Psoas muscle (tissue), 8 donors: Measurements from ENCODE around the gene PLCD3. TPM values are rescaled to one million over a fixed set of nuclear protein-coding genes. Genes with fewer than 3 reads are reported as not detected.

Experiments used
- ATAC-seq, 4 donors: fragments of 200-7000 bp; cut with Tn5 transposase; one replicate each; pipeline ENCODE4 v1.9.1; 2020; ENCODE audit warnings: moderate library complexity in 3 of 4, mild to moderate bottlenecking in 2 of 4
- DNase-seq, 2 donors: peaks; one replicate each; pipeline ENCODE4 v3.0.0-alpha.2; 2020
- H3K27ac ChIP-seq: fragments of 200-600 bp; one replicate; pipeline ENCODE4 v1.8.0; 2022
- H3K27me3 ChIP-seq, 3 donors: fragments of 200-600 bp in 1 of 3; one replicate each; pipeline versions ENCODE4 v1.6.1 to v1.8.0; 2013 to 2022; ENCODE audit warnings: low read length in 2 of 3, mild to moderate bottlenecking in 2 of 3, moderate library complexity in 1 of 3; ENCODE audit not compliant: insufficient read depth in 3 of 3
- H3K36me3 ChIP-seq, 2 donors: fragments of 200-600 bp in 1 of 2; one replicate each; pipeline versions ENCODE4 v1.6.1 to v1.8.0; 2013 to 2022; ENCODE audit warnings: low read depth in 1 of 2, mild to moderate bottlenecking in 1 of 2, moderate library complexity in 1 of 2; ENCODE audit not compliant: insufficient read depth in 1 of 2
- H3K4me1 ChIP-seq: fragments of 200-600 bp; one replicate; pipeline ENCODE4 v1.8.0; 2022
- H3K4me3 ChIP-seq: fragments of 200-600 bp; one replicate; pipeline ENCODE4 v1.8.0; 2022; ENCODE audit warnings: mild to moderate bottlenecking
- H3K9me3 ChIP-seq: fragments of 200-600 bp; one replicate; pipeline ENCODE4 v1.8.0; 2022
- CTCF ChIP-seq: fragments of 200-600 bp; IDR thresholded peaks from one replicate; pipeline ENCODE4 v1.8.0; 2022; ENCODE audit warnings: antibody characterized with exemption
- WGBS, 3 donors: extraction: QIAGEN DNeasy Blood & Tissue Kit; methylation state at CpG; one replicate each; pipeline versions ENCODE4 v1.1.6 to v1.1.7; 2013; 5-methylcytosine and 5-hydroxymethylcytosine counted together
- intact Hi-C, 2 donors: fragments of 100-400 bp; cut with DNase I; formaldehyde crosslinking; loops; one replicate each; pipeline versions ENCODE4 v1.11.0 to v1.14.2; 2022
- polyA plus RNA-seq, 3 donors: library from polyadenylated mRNA; stranded (reverse); fragments of 200-250 nt; gene quantifications; one replicate each; pipeline ENCODE4 v1.2.3, GENCODE V29; 2013
- total RNA-seq, 4 donors: library from RNA; stranded (reverse); fragmentation: NEBNext Ultra II Directional in 2 of 4; extraction: Animal tissue kit (Norgen Biotek cat#: 25700) in 2 of 4; gene quantifications; one replicate each; pipeline versions ENCODE4 v1.2.1 to v1.2.4, GENCODE V29; 2021 to 2023
- donor health status: healthy with polysubstance abuse.
- donor health status: DM: no; HTN: no; CAD: no; lungs with moderate emphysema.
- donor health status: Bipolar disorder and iron deficiency.
- donor health status: healthy.
- donor health status: DM: yes; HTN: yes; CAD: no.
- donor health status: DM: no; HTN: no; CAD: no.
- donor health status: DM: no; HTN: no; CAD: no.
- donor health status: DM: yes; HTN: yes; CAD: no.

Gene PLCD3
- total and polyA plus RNA-seq, 7 donors = 57.0 to 217 (median 167) TPM

GRCh38 chr17:45091778-45092425, 40.4 kb downstream of the PLCD3 start:
- no peaks in the 10 kb centered on the region for H3K9me3 ChIP-seq
- WGBS, 3 donors = 75 to 79% (median 78%) methylated on average over 11 of the region's 11 CpGs
- TF ChIP-seq CTCF = no peak
- ATAC-seq = peak in 3 of 4 donors; percentile 35 to 62 (median 60)
- intact Hi-C loops = no loop called here
- no peak for DNase-seq
- H3K4me1 ChIP-seq = peaks cover 70% of the 10 kb centered on the region
- H3K4me3 ChIP-seq = no peak overlapping the region
- H3K27me3 ChIP-seq = no peaks in the 10 kb centered on the region
- H3K36me3 ChIP-seq = peaks cover 17 to 90% of the 10 kb centered on the region in 2 donors
- peak overlapping the region; percentile 96 for H3K27ac ChIP-seq

GRCh38 chr17:45090711-45091110, 41.6 kb downstream of the PLCD3 start:
- intact Hi-C loops = no loop called here
- ATAC-seq = no peak
- H3K27me3 ChIP-seq = no peaks in the 10 kb centered on the region
- no peak for TF ChIP-seq CTCF
- peak overlapping the region; percentile 24 for H3K27ac ChIP-seq
- H3K9me3 ChIP-seq = no peaks in the 10 kb centered on the region
- DNase-seq = no peak
- H3K4me3 ChIP-seq = no peak overlapping the region
- peaks cover 68% of the 10 kb centered on the region for H3K4me1 ChIP-seq
- WGBS, 3 donors = 75 to 89% (median 89%) methylated on average over 3 of the region's 3 CpGs
- H3K36me3 ChIP-seq = peaks cover 18 to 90% of the 10 kb centered on the region in 2 donors

- Histone ChIP-seq H3K4me1 (peaks cover 56% of the 10 kb centered on the region), H3K36me3 (peaks cover 12 to 90% of the 10 kb centered on the region in 2 donors), H3K27ac (peak overlapping the region; percentile 77), H3K27me3 (no peaks in the 10 kb centered on the region), H3K9me3 (no peaks in the 10 kb centered on the region), H3K4me3 (no peak overlapping the region)
- DNase-seq (no peak), ATAC-seq (no peak)
- no peak for TF ChIP-seq CTCF
- WGBS, 3 donors = 65 to 91% (median 79%) methylated on average over 3 of the region's 3 CpGs
- intact Hi-C loops = no loop called here
Measured at GRCh38 chr17:45088741-45089140, 43.6 kb downstream of the PLCD3 start.

GRCh38 chr17:45087978-45088377, 44.3 kb downstream of the PLCD3 start:
- intact Hi-C loops = no loop called here
- DNase-seq (no peak), ATAC-seq (no peak)
- H3K36me3 ChIP-seq = peaks cover 14 to 93% of the 10 kb centered on the region in 2 donors
- H3K4me3 ChIP-seq = peak overlapping the region; percentile 15
- no peak for TF ChIP-seq CTCF
- H3K4me1 ChIP-seq = peaks cover 48% of the 10 kb centered on the region
- WGBS, 3 donors = 71 to 84% (median 72%) methylated on average over 5 of the region's 5 CpGs
- no peaks in the 10 kb centered on the region for H3K27me3 ChIP-seq
- H3K9me3 ChIP-seq = no peaks in the 10 kb centered on the region
- H3K27ac ChIP-seq = peak overlapping the region; percentile 77

GRCh38 chr17:45087504-45087975, 44.8 kb downstream of the PLCD3 start:
- Histone ChIP-seq H3K9me3 (no peaks in the 10 kb centered on the region), H3K4me3 (peak overlapping the region; percentile 15), H3K27ac (peak overlapping the region; percentile 77), H3K36me3 (peaks cover 14 to 98% of the 10 kb centered on the region in 2 donors), H3K27me3 (no peaks in the 10 kb centered on the region), H3K4me1 (peaks cover 44% of the 10 kb centered on the region)
- DNase-seq = peak in 1 of 2 donors; percentile 57
- no peak for TF ChIP-seq CTCF
- ATAC-seq = peak; percentile 60 to 79 (median 76)
- intact Hi-C loops = no loop called here
- WGBS, 3 donors = 20 to 34% (median 25%) methylated on average over 3 of the region's 3 CpGs
